Neutrophil (primary cell): ENCODE measurements around the gene FANK1.
"Not testable (repeated sequence)": the region's sequence is repeated elsewhere in the genome, so short reads cannot be mapped to it uniquely, and the experiment has no call there.

ENCODE experiments used
- H3K27ac ChIP-seq: fragments of 200-600 bp; sonication (generic); 2 replicates; pipeline ENCODE4 v1.5.1; 2016; ENCODE audit warnings: mild to moderate bottlenecking, moderate library complexity
- H3K27me3 ChIP-seq: fragments of 200-600 bp; sonication (generic); 2 replicates; pipeline ENCODE4 v1.6.0; 2016; ENCODE audit warnings: mild to moderate bottlenecking
- H3K36me3 ChIP-seq: fragments of 200-600 bp; sonication (generic); 2 replicates; pipeline ENCODE4 v1.5.1; 2017
- H3K4me1 ChIP-seq, 2 experiments: fragments of 200-600 bp in 1 of 2; sonication (generic) in 1 of 2; 1 replicate in 1 of 2; 2 replicates in 1 of 2; pipeline versions ENCODE4 v1.5.1 to v1.6.1; 2013 to 2016; ENCODE audit warnings: low read depth in 1 of 2, low read length in 1 of 2, mild to moderate bottlenecking in 1 of 2, moderate library complexity in 1 of 2; ENCODE audit not compliant: control insufficient read depth in 1 of 2, insufficient read depth in 1 of 2
- H3K4me3 ChIP-seq, 2 experiments: fragments of 200-600 bp in 1 of 2; sonication (generic) in 1 of 2; 1 replicate in 1 of 2; 2 replicates in 1 of 2; pipeline ENCODE4 v1.5.1; 2013 to 2016; ENCODE audit warnings: low read depth in 1 of 2, low read length in 1 of 2, mild to moderate bottlenecking in 1 of 2, moderate library complexity in 1 of 2
- H3K9me3 ChIP-seq: fragments of 200-600 bp; sonication (generic); 2 replicates; pipeline ENCODE4 v1.5.1; 2016
- TF ChIP-seq, protein P1 (sequence below): fragments of 200-600 bp; sonication (generic); IDR thresholded peaks from 2 replicates; pipeline ENCODE4 v1.5.1; 2016; ENCODE audit warnings: antibody characterized with exemption

Gene FANK1, protein sequence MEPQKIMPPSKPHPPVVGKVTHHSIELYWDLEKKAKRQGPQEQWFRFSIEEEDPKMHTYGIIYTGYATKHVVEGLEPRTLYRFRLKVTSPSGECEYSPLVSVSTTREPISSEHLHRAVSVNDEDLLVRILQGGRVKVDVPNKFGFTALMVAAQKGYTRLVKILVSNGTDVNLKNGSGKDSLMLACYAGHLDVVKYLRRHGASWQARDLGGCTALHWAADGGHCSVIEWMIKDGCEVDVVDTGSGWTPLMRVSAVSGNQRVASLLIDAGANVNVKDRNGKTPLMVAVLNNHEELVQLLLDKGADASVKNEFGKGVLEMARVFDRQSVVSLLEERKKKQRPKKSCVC

DNA sequence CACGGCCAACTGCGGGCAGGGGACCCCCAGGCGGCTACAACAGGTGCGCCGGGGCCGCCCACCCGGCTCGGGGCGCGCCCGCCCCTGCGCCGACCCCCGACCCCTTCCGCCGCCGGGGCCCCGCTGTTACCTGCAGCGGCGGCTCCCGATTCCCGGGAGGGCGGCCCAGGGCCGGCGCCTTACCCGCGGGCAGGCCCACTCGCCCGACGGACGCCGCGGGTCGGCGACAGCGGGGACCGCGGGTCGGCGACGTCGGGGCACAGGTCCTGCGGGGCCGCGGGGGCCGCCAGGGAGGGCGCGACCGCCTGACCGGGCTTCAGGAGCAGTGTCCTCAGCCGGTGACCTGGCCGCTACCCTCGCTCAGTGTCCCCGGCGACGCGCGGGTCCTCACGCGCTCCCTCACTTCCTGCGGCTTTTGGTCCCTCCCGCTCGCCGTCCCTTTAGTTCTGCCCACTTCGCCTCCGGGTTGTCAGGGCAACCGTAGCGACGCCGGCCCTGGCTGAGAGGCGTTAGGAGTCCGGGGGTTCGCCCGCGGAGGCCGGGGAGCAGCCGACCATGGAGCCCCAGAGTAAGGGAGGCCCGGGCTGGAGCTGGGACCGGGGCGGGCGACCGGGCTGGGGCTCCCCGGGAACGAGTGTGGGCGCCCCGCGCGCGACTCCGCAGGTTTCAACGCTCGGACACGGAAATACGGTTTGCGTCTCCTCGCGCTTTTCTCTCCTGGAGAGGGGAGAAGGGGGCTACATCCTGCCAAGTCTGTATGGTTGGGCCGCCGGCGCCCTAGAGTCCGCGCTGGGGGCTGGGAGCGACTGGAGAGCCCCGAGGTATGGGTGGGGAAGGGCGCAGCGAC, at the start of gene FANK1:
Gene FANK1 (plus strand): TSS at position 477 of the 847 bp plus-strand sequence. CDS start 79 bp downstream, at position 556.
- H3K4me1 ChIP-seq, result peaks cover 4 to 11% of the 10 kb centered on the region in 2 experiments
- not testable (repeated sequence) for H3K27ac ChIP-seq, H3K36me3 ChIP-seq

DNA sequence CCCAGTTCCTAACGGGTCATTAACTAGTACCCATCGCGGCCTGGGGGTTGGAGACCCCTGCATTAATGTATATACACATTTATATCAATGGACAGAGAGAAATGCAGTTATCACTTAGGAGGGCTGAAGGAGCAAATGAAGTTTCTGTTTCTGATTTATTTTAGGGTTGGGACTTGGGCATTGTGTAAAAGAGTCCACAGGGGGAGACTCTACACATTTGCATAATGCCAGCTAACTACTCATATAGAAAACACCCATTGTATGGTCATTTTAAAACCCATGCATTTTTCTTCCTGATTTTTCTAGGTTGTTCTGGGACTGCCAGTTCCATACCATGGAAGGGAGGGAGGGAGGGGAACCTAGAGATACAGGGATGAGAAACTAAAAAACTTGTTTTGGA, 49.5 kb upstream of the FANK1 start:
- H3K27me3 ChIP-seq, result no peaks in the 10 kb centered on the region
- H3K4me1 ChIP-seq, result no peaks in the 10 kb centered on the region
- no peaks in the 10 kb centered on the region for H3K9me3 ChIP-seq
- no peak overlapping the region for H3K4me3 ChIP-seq
- peaks cover 25% of the 10 kb centered on the region for H3K36me3 ChIP-seq
- H3K27ac ChIP-seq, result no peak overlapping the region
- TF ChIP-seq, protein P1, sequence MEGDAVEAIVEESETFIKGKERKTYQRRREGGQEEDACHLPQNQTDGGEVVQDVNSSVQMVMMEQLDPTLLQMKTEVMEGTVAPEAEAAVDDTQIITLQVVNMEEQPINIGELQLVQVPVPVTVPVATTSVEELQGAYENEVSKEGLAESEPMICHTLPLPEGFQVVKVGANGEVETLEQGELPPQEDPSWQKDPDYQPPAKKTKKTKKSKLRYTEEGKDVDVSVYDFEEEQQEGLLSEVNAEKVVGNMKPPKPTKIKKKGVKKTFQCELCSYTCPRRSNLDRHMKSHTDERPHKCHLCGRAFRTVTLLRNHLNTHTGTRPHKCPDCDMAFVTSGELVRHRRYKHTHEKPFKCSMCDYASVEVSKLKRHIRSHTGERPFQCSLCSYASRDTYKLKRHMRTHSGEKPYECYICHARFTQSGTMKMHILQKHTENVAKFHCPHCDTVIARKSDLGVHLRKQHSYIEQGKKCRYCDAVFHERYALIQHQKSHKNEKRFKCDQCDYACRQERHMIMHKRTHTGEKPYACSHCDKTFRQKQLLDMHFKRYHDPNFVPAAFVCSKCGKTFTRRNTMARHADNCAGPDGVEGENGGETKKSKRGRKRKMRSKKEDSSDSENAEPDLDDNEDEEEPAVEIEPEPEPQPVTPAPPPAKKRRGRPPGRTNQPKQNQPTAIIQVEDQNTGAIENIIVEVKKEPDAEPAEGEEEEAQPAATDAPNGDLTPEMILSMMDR, result no peak

More for the DNA sequence above, at the start of gene FANK1:
- H3K9me3 ChIP-seq, result not testable (repeated sequence)
- peak within 1 kb of the TSS; percentile 70 to 81 for H3K4me3 ChIP-seq
- H3K27me3 ChIP-seq, result peaks cover 24% of the 10 kb centered on the region

DNA sequence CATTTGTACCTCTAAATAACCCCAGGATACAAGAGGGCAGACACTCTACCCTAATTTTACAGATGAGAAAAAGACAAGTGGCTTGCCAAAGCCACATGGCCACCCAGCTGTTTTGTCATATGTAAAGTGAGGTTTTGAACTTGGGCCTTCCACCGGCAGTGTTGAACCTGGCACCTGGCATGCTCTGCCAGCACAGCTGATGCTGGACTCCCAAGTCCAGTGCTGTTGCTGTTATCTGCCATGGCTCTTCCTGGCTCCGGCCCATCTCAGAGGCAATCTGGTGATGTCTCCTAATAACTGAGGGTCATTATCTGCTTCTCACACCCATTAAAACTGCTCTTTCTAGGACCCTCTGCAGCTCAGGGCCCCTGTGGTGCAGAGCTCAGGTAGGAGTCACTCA, 48.0 kb upstream of the FANK1 start:
- Histone ChIP-seq H3K36me3 (peaks cover 31% of the 10 kb centered on the region), H3K9me3 (no peaks in the 10 kb centered on the region), H3K27ac (no peak overlapping the region), H3K4me3 (no peak overlapping the region), H3K27me3 (no peaks in the 10 kb centered on the region), H3K4me1 (no peaks in the 10 kb centered on the region)
- TF ChIP-seq, protein P1, result no peak

DNA sequence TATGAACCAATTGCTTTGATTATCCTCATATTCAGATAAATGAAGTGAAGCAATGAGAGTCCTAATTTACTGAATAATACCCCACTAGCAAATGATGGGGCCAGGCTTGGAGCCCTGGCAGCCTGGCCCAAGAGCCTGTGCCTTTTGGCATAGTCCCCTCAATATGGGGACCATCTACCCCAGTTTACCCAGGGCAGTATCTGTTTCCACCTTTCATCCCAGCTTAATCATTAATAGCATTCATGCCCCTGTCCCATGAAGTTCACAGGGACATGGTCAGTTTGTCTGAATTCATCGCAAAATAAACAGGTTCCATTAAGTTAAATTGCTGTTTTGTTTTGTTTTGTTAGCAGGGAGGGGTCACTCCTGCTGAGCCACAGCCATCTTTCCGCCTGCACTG, 47.5 kb upstream of the FANK1 start:
- no peaks in the 10 kb centered on the region for H3K4me1 ChIP-seq
- TF ChIP-seq, protein P1, result no peak
- peaks cover 31% of the 10 kb centered on the region for H3K36me3 ChIP-seq
- H3K27me3 ChIP-seq, result no peaks in the 10 kb centered on the region
- H3K27ac ChIP-seq, result no peak overlapping the region
- H3K4me3 ChIP-seq, result no peak overlapping the region
- no peaks in the 10 kb centered on the region for H3K9me3 ChIP-seq

DNA sequence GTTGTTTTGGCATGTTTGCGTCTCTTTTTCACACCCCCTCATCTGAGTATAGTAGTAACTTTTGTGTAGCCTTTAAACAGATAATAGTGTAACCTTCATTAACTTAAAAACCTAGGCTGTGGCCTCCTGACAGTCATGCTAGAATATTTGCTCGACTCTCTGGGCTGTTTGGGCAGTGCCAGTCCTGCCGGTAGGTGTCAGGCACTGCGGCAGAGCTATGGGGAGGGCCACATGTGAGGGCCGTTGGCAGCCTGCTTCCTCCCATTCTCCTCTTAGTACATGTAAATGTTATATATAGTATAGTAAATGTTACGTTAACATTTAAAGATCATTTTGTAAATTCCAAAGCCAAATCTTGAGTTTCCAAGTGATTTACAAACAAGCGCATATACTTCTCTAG, 46.9 kb upstream of the FANK1 start:
- Histone ChIP-seq H3K36me3 (peaks cover 31% of the 10 kb centered on the region), H3K27ac (no peak overlapping the region), H3K4me1 (no peaks in the 10 kb centered on the region), H3K27me3 (no peaks in the 10 kb centered on the region), H3K4me3 (no peak overlapping the region), H3K9me3 (no peaks in the 10 kb centered on the region)
- TF ChIP-seq, protein P1, result no peak
